Hematopoietic multipotent progenitor cell treated with erythropoietin and hydrocortisone succinate and interleukin-3 and kit ligand, for 8 days (in vitro differentiated cells): ENCODE measurements around the gene ETV3L.
A peak's percentile ranks its signal among the peaks of the same experiment; 100 is the strongest.

Experiments used
- DNase-seq: peaks from one replicate; pipeline ENCODE4 v3.0.0-alpha.2; 2015

The ETV3L gene

DNA sequence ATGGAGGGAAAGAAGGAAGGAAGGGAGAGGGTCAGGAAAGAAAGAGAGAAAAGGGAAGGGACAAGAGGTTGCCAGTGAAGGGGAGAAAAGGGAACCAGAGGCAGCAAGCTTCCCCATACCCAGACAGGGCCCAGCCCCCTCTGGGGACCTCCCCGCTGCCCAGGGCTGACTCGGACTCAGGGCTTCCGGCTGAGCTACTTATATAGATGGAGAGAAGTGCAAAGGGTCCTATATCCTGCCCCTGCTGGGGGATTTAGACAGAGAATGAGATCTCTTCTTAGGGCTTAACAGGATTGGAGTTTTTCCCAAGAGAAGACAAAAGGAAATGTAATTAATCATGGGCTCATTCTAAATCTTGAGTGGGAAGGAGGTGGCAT, at the start of gene ETV3L:
TSS of gene ETV3L (minus strand) at position 176 of the 377 bp plus-strand sequence. CDS start 285 bp downstream, outside the sequence.
- DNase-seq: no peak

DNA sequence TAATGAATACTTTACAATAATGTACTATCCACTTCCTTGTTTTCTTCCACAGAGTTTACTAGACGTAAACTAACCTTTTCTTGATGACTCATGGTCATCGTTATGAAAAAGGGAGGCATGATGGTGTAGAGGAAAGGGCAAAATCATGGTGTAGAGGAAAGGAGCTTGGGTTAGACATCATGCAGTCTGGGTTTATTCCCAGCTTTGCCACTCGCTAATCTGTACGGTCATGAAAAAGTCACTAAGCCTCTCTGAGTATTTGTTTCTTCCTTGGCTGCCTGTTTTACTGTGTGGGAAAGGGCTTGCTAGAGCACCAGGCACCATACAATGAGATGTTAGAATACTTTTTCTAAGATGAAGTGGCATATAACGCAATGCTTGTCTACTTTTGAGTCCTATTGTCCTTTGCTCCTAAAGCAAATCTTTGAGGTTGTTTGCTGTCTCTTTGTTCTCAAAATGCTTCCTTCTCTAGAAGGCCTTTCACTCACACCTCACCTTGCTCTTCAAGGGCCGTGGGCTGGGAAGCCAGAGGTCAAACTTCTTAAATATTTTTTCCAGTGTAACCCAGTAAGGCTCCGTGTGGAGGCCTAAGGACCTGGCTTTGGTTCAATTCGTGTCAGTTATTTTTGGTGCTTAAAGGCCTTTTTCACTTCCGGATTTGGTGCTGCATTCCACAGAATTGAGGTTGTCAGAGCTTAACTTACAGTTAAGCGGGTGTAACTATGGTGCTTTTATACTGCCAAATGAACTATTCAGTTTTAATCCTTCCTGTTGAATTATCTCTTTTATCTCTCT, 48.5 kb upstream of the ETV3L start:
- DNase-seq: no peak

DNA sequence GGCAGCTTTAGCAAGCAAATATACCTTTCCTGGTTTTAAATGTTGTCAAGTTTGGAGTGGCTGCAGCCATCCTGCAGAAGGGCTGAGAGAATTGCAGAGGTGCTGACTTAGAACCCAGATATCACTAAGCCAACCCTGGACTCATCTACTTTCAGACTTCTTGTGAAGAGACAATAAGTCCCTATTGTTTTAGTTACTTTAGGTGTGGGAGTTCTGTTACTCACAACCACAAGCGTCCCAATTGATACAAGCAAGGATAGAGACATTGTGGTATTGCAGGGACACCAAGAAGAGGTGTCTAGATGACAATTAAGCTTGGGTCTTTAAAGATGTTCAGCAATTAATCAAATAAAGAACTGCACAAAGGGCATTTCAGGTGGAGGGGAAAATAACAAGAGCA, 47.4 kb upstream of the ETV3L start:
- DNase-seq: no peak

DNA sequence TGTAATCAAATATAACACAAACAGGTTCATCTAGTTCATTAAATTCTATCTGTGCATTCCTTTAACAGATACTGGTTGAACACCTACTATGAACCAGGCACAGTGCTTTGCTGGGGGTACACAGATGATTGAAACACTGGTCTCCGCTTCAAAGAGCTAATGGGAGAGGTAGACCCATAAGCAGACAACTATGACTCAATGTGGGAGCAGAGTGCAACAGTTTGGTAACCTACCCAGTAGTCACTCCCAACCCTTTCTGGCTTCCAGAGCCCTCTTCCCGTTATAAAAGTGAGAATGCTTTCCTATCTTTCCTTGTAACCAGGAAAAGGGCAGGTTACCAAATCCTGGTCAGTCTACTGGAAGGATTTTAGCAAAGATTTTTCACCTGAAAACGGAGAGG, 46.6 kb upstream of the ETV3L start:
- no peak for DNase-seq

DNA sequence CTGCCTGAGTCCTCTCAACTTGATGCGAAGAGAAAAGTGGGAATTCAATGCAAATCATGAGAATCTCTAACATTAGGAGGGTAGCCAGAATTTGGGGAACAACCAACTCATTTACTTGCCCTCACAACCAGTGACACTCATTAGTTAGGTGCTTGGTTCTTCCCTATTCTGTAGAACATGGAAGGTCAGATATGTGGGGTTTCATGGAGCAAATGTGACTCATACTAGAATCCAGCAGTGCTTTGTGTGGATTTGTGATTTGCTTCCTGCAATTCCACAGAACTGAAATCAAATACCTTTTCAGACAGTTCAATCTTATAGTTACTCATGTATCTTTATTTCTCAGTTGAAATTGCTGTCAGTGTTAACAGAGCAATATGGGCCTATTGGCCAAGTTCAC, 45.5 kb upstream of the ETV3L start:
- DNase-seq: no peak

DNA sequence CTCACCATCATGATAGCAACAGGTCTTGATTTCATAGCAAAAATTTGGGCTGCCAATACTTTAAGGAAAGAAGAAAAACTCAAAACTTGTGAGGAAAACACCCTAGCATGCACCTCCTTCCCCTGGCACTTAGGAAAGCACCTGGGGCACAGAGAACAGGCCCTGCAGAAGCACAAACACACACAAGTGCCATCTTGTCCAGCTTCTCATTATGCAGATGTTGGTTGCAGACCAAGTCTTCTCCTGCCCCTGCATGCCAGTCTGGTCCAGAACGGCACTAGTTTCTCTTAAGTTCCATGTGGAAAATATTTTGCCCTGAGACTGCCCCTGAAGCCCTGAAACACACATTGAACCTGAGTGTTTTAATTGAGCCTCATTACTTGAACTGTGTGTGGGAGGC, 44.9 kb upstream of the ETV3L start:
- DNase-seq: no peak

DNA sequence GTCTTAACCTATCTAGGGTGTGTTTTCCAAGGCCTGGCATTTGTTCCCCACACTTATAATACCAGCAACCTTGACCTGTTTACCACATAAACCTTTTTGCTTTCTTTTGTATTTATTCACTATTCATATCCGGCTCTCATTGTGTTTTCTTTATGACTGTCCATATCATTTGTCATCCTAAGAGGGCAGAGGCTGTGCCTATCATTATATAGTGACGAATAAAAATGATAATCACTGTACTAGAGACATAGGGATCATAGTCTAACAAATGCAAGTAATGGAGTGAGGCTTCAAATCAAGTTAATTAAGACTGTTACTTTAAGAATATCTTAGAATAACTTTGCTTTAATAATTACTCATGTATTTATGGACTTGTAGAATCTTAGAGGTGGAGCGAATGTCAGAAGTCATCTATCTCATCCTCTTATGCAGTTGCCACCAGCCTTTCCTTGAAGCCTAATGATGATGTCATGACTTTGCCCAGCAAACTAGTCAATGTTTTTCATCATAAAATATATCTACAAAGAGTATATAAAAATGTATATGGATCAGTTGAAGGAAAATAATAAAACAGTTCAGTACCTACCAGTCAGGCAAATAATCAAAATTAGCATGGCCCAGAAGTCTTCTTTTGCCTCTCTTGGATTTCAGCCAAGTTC, 43.3 kb upstream of the ETV3L start:
- no peak for DNase-seq

DNA sequence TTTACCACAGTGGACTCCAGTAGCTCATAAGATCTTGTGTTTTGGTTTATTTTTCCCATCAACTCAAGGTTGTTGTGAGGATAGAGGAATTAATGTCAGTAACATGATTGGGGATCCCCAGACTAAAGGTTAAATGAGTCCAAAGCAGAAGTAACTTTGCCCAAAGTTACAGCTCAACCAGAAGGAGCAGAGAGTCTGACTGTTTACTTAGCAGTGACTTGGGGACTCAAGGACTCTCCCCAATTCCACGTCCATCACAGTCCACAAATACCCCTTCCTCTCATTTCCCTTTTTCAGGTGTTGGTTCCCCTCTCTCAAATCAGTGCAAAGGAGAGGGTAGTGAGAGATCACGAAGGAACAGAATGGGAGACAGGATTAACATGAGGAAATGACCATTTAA, 42.6 kb upstream of the ETV3L start:
- DNase-seq: no peak

DNA sequence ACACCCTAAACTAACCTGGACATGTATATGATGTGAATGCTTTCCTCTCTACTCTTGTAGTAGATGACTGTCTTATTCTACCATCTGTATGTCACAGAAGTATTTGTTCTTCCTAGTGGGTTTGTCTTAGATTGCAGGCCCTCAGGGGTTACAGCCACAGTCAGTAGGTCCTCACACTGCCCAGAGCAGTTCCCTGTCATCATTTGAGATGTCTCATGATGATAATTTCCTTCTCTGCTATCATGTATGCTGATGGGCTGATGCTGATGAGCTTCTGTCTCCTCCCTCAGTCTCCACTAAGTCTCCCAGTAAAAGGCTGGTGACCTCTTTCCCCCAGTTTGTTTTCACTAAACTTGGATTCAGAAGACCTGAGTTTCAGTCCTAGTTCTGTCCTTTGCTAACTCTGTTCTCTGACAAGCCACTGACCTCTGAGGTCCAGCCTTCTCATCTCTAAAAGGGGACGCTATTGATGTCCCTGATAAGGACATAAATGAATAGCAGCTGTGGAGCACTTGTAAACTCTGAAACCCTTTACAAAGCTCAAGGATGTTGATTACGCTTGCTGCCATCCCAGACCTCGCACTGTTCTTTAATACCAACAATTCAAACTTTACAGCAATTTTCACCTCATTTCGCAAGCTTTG, 41.7 kb upstream of the ETV3L start:
- DNase-seq: no peak

DNA sequence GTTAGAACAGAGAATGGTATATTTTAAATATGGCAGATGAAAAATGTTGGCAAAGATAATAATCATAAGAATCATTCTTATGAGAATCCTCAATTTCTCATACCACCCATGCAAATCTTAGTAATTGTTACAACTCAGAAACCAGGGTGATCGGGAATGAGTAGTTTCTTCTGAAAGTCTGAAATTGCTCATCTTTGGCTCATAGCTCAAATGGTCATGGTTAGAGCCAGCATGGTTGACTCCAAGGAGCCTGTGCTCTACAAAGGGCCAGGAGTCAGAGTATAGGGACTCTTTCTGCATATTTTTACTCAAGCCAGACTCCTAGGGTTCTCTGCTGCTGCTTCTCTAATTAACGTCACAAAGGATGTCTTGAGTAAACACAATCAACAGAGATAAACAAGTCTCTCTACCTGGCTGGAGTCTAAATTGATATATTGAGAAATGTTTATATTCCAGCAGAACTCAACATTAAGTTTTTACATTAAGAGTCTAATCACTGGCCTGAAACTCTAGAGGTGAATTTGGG, 40.5 kb upstream of the ETV3L start:
- no peak for DNase-seq

DNA sequence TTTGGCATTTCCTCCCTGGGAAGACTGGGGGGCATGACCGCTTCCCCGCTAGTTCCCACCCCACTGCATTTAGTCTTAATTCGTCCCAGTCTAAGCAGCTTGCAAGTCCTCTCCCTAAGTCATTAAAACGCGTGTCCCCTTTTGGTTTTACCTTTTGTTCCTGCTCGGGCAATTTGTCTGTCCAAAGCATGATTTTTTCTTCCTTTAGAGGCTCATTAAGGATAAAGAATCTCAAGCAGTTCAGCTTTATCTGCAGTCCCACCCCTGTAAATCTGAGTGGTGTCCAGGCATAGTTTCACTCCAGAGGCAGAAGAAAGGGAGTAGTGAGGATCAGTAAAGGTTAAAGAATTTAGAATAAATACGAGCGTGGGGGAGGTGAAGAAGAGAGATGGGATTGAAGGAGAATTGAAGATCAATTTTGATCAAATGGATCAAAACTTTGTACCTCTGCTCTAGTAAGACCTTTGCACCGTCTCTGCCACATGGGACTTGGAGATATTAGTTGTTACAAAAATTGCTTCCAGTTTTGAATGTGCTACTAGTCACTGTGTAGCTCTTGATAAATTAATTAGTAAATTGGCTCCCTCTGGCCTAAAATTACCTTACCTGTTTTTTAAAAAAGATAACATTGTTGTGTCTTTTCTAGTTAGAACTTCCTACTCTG, 39.6 kb upstream of the ETV3L start:
- DNase-seq: peak; percentile 12

DNA sequence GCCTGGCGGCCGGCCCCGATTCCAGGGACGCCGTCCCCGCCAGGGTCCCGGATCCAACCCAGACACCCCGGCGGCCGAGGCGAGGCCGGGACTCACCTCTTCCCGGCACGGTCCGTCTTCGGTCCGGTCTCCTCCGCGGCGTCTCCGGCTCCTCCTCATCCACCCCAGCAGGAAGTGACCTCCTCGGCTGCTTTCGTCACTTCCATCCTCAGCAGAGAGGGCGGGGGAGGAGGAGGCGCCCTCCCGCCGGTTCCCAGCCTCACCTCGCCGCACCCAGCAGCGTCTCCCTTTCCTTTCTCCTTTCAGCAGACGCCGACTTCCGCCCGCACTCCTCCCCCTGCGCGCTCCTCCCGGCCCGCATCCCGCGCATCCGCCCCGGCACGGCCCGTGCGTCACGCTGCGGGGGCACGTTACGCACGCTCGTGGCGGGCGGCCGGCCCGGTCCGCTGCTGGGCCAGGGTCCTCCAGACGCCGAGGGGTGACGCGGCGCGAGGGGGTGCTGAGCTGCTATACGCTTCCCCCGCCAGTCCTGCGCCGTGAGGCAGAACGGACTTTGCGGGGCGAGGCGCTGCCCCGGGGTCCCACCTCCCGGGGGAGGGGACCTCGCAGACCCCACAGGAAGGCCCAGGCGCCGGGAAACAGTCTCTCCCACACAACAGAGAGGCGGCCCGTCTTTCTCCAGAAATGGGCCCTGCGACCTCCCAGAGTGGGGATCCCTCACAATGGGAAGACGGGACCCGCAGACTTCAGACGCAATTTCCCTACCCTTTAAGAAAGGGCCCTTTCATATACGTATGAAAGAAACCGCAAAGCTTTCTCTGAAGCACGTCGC, 38.8 kb upstream of the ETV3L start, which contains the start of gene ETV3:
TSS of gene ETV3 (minus strand) at position 176 of the 832 bp plus-strand sequence. CDS start 2,043 bp downstream, outside the sequence.
- DNase-seq: peak; percentile 90

DNA sequence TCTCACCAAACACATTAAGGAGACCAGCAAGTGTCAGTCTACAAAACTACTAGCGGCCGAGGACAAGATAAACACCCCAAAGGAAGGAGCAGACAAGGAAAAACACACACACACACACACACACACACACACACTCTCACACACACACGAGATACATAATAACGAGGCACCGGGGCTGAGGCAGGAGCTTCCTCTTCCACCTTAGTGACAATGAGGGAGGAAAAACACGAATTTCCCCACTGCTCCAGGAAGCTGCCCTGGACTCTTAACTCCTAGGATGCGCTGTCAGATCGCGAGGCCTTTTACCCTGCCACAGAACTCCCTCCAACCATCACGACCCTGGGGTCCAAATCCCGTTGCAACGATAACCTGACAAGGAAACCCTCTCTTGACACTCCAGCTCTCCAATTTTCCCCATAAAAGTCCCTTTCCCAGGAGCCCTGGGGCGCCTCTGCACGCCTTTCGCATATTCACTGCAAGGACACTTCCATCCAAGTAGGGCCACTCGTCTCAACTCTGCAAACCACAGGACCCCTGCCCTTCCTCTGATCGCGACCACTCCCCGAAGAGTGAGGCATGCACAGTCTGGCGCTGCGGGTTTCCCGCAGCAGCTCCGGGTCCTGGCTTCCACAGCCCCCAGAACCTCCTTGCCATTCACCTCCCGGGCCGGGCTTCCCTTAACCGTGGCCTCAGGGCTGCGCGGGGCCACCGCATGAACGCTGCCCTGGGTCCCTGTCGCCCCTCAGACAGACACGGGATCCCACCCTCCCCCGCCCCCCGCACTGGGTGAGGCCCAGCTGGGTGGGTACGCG, 38.0 kb upstream of the ETV3L start:
- DNase-seq: peak; percentile 19

DNA sequence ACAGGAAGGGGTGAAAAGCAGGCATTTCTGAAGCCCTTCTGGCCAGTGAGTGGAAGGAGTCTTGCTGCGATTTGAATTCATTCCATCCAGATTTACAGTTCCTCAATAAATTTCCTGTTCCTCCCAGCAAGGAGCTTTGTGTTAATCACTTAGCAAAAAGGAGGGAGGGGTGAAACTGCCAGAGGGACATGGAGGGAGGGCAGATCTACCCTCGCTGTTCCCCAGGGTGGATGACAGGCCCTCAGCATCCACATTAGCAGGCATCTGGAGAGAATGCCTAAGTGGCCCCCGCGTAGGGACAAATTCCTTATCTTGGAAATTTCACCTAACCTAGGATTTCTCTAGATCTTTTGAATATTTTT, 37.4 kb upstream of the ETV3L start:
- no peak for DNase-seq

DNA sequence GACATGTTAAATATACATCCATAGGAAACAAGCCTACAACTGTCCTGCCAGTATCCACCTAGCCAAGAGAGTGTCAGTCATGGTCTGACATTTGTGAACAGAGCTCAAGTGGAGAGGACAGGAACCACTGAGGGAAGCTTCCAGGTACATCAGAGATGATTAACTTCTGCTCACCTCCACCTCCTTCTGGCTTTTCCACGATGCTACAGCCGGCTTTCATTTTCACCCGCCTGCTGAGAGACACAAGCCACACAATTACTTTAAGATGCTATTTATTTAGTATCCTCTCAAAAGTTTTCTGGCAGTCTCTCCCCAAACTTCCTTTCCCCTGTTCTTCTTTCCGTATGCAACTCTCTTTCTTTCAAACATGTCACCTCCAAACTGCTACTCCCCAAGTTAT, 36.5 kb upstream of the ETV3L start:
- DNase-seq: no peak

DNA sequence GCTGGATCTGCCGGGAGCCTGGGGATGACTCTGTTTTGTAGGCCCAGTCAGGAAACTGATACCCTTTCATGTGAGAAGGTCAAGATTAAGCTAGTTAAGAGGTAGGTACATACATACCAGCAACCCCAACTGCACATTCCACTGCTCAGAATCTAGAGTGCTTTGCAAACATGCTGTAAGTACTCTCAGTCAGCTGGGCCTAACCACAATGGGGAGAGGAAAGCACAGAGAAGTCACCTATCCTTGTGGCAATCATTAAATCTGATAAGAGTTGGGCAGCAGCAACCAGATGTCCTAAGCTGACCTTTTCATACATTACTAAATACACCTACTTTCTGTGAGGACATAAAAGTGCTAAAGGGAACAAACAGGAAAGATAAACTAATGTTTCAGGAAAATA, 36.0 kb upstream of the ETV3L start:
- DNase-seq: peak; percentile 23

DNA sequence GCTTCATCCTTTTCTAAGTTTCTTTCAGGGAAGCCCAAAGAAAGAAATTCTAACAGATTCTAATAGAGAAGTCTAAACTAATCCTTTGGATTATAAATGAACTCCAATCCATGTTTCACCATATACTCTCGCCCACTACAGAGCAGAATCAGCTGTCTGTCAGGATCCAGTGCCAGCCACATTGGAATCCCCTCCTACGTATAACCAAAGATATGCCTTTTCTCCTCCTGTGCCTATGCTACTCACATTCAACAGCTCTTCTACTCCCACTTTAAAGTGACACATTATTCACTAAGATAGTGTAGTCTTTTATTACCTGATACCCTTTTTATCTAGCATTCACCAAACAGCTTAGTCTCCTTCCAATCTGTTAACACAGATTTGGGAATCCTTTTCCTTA, 35.5 kb upstream of the ETV3L start:
- no peak for DNase-seq

DNA sequence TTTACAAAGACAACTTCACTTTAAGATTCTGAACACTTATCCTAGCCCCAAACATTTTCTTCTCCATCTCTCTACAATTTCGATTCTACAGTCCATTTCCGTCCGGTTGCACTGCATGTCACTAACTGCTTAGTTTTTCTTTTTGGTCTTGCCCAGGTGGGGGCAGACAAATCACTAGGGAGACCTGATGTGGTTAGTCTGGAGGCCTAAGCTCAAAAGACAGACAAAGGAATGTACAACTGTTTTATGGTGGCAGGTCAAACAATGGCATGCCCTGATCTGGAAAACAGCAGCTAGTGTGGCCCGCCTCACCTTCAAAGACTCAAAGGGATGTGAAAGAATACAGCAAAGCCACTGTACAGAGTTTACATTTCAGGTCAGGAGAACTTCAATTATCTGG, 34.8 kb upstream of the ETV3L start:
- no peak for DNase-seq

DNA sequence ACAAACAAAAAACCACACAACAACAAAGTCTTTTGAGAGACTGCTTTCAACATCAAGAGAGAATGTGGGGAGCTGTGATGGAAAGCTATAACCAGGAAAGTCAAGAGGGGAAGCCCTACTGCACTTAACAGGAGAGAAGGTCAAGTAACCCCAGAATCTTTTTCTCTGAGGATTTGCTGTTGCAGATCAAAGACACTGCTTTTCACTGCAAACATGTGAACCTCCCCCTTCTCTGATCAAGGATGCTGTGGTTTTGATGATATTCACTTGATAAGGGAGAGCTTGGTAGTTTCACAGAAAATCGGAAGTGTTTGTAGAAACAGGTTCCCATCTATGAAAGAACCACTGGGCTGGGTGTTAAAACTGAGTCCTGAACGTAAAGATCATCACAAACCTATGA, 33.8 kb upstream of the ETV3L start:
- DNase-seq: no peak

DNA sequence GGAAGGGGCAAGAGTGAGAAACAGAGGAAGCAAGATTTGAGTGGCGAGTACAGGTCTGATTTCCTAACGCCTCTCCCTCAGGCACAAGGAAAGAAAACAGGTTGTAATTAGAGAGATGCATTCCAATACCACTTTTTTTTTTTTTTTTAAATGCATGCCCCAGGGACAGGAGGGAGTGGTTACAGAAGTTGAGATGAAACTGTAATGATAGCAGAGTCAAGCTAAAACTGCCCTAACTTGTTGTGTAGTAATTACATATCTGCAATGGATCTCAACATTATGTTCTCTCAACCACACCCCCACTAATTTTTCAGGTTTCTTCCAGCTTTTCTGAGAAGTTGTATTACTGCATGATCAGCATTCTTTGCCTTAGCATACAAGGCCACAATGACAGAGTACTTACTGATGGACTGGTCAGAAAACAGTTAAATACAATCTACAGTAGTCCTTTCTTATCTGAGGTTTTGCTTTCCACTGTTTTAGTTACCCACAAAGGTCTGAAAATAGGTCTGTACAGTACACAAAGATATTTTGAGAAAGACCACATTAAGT, 33.1 kb upstream of the ETV3L start:
- peak; percentile 62 for DNase-seq

DNA sequence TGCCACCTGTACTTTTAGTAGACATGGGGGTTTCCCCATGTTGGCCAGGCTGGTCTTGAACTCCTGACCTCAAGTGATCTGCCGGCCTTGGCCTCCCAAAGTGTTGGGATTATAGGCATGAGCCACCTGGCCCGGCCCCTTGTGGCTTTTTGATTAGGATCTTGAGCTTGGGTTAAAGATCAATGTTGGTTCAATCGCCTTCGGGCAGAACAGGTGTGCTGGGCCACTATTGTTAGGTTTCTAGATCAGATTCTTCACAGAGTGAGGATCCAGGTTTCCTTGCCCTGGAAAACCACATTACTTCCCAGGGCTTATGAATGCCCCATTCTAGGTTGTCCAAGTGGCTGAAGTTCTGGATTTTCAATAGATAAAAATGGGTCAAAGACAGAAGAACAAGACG, 32.5 kb upstream of the ETV3L start:
- no peak for DNase-seq
